ENCODE data around the gene CNNM4.

The CNNM4 gene

DNA sequence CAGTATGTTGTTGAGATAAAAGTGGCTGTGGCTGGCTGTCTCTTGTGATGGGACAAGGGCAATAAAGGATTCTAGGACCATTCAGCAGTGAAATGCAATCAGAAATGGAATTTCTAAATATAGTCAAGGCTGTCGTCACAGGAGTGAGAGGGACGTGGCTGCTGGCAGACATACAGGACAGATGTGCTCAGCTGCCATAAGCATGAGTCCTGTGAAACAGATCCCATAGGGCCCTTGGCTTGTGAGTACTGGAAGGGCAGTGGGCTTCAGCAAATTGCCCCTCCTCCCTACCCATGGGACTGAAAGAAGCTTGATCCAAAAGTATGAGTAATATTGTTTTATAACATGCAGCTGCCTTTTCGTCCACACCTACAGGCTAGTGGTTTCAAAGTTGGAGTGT lies 51.2 kb downstream of the CNNM4 start:
- Histone ChIP-seq H3K27ac (ENCODE audit: low read depth, low read length) (no peak overlapping the region), H3K4me3 (ENCODE audit: low read length) (no peak overlapping the region), H3K4me1 (ENCODE audit: control insufficient read depth, insufficient read depth, low read length) (no peaks in the 10 kb centered on the region), H3K27me3 (ENCODE audit: control insufficient read depth, insufficient read depth, low read length) (no peaks in the 10 kb centered on the region), H3K36me3 (ENCODE audit: control insufficient read depth, insufficient read depth, low read length) (peaks cover 12% of the 10 kb centered on the region), H3K9ac (ENCODE audit: low read length) (no peak overlapping the region)

DNA sequence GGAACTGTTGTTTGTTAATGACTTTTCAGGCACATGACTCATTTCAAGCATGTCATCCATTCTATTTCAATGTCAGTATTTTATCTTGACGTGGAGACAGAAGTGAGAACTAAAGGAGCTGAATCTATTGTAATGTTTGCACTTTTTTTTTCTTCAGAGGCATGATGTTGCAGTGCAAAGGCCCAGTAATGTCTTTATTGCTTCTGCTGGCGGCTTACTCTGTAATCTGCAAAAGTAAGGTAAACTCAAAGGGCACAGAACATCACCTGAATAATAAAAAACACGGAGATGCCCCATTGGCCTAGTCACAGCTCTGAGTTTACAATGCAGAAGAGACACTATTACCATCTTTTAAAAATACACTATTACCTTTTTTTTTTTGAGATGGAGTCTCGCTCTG lies 53.0 kb downstream of the CNNM4 start:
- H3K4me3 ChIP-seq (ENCODE audit: low read length): no peak overlapping the region
- no peak overlapping the region for H3K9ac ChIP-seq (ENCODE audit: low read length)
- no peak overlapping the region for H3K27ac ChIP-seq (ENCODE audit: low read depth, low read length)
- no peaks in the 10 kb centered on the region for H3K27me3 ChIP-seq (ENCODE audit: control insufficient read depth, insufficient read depth, low read length)
- H3K36me3 ChIP-seq (ENCODE audit: control insufficient read depth, insufficient read depth, low read length): peaks cover 9% of the 10 kb centered on the region
- H3K4me1 ChIP-seq (ENCODE audit: control insufficient read depth, insufficient read depth, low read length): peaks cover 14% of the 10 kb centered on the region

DNA sequence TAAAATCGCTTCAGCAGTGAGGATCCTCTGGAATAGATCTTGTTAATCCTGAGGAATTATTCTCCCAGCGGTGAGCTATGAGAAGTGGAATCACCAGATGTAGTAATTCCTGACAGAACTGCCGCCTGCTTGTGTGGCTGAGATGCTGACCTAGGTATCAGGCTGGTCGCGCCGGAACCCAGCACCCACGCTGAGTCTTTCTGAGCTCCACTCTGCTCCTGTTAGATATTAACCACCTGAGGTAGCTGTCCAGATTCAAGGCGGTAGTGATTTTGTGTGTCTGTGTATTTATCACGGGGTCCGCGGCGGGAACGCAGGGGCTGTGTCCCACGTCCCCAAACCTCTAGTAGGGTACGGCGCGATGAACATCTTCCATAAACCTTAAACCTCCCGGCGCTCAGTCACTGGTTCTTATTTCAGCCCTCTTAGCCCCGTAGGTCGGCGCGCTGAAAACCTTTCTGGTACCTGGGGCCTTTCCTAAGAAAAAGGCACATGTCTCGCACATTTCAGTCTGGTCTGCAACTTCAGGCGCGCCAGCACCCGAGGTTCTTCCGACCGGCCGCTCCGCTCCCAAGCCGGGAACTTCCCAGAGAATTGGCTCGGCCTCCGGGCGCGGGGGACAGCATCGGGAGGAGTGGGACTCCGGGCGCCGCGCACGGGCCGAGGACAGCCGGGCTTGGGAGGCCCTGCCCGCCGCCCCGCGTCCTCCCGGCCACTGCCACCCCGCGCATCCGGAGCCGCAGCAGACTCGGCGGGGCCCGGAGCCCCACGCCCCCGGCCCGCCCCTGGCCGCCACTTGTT lies 54.8 kb downstream of the CNNM4 start:
- H3K27ac ChIP-seq (ENCODE audit: low read depth, low read length): peak overlapping the region; percentile 94
- peaks cover under 1% of the 10 kb centered on the region for H3K36me3 ChIP-seq (ENCODE audit: control insufficient read depth, insufficient read depth, low read length)
- H3K4me3 ChIP-seq (ENCODE audit: low read length): peak overlapping the region; percentile 78
- H3K9ac ChIP-seq (ENCODE audit: low read length): peak overlapping the region; percentile 52
- no peaks in the 10 kb centered on the region for H3K27me3 ChIP-seq (ENCODE audit: control insufficient read depth, insufficient read depth, low read length)
- H3K4me1 ChIP-seq (ENCODE audit: control insufficient read depth, insufficient read depth, low read length): peaks cover 25% of the 10 kb centered on the region

DNA sequence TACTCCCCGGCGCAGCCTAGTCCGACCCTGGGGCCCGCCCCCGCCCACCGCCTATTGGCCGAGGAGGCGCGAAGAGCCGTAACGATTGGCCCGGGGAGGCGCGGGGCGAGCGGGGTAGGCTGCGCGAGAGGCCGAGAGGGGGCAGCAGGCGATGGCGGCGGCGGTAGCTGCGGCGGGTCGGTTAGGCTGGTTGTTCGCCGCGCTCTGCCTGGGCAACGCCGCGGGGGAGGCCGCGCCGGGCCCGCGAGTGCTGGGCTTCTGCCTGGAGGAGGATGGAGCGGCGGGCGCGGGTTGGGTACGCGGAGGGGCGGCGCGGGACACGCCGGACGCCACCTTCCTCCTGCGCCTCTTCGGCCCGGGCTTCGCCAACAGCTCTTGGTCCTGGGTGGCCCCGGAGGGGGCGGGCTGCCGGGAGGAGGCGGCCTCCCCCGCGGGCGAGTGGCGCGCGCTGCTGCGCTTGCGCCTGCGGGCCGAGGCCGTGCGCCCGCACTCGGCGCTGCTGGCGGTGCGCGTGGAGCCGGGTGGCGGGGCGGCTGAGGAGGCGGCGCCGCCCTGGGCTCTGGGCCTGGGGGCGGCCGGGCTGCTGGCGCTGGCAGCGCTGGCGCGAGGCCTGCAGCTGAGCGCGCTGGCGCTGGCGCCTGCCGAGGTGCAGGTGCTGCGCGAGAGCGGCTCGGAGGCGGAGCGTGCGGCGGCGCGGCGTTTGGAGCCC lies 55.6 kb downstream of the CNNM4 start, which contains the start of gene CNNM3:
CNNM3 (plus strand) TSS at position 142 of the 709 bp plus-strand sequence; CDS start at position 152, 10 bp downstream.
- Histone ChIP-seq H3K4me1 (ENCODE audit: control insufficient read depth, insufficient read depth, low read length) (peaks cover 25% of the 10 kb centered on the region), H3K9ac (ENCODE audit: low read length) (peak within 1 kb of the TSS; percentile 69), H3K27ac (ENCODE audit: low read depth, low read length) (peak within 1 kb of the TSS; percentile 94), H3K36me3 (ENCODE audit: control insufficient read depth, insufficient read depth, low read length) (no peaks in the 10 kb centered on the region), H3K27me3 (ENCODE audit: control insufficient read depth, insufficient read depth, low read length) (no peaks in the 10 kb centered on the region), H3K4me3 (ENCODE audit: low read length) (peak within 1 kb of the TSS; percentile 89)

DNA sequence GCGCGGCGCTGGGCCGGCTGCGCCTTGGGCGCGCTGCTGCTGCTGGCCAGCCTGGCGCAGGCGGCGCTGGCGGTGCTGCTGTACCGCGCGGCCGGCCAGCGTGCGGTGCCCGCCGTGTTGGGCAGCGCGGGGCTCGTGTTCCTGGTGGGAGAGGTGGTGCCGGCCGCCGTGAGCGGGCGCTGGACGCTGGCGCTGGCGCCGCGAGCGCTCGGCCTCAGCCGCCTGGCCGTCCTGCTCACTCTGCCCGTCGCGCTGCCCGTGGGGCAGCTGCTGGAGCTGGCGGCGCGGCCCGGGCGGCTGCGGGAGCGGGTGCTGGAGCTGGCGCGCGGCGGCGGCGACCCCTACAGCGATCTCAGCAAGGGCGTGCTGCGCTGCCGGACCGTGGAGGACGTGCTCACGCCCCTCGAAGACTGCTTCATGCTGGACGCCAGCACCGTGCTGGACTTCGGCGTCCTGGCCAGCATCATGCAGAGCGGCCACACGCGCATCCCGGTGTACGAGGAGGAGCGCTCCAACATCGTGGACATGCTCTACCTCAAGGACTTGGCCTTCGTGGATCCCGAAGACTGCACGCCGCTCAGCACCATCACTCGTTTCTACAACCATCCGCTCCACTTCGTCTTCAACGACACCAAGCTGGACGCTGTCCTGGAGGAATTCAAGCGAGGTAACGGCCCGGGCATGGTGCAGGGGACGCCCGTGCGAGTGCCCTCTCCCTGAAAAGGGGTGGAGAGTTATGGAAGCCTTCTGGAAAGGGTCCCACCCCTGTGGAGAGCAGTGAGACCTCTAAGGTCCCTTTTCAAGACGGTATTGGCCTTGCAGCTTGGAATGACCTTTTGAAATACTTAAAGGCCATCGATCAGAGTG lies 56.4 kb downstream of the CNNM4 start:
- no peaks in the 10 kb centered on the region for H3K36me3 ChIP-seq (ENCODE audit: control insufficient read depth, insufficient read depth, low read length)
- no peaks in the 10 kb centered on the region for H3K27me3 ChIP-seq (ENCODE audit: control insufficient read depth, insufficient read depth, low read length)
- H3K27ac ChIP-seq (ENCODE audit: low read depth, low read length): peak overlapping the region; percentile 57
- H3K4me3 ChIP-seq (ENCODE audit: low read length): peak overlapping the region; percentile 89
- peaks cover 25% of the 10 kb centered on the region for H3K4me1 ChIP-seq (ENCODE audit: control insufficient read depth, insufficient read depth, low read length)
- no peak overlapping the region for H3K9ac ChIP-seq (ENCODE audit: low read length)

DNA sequence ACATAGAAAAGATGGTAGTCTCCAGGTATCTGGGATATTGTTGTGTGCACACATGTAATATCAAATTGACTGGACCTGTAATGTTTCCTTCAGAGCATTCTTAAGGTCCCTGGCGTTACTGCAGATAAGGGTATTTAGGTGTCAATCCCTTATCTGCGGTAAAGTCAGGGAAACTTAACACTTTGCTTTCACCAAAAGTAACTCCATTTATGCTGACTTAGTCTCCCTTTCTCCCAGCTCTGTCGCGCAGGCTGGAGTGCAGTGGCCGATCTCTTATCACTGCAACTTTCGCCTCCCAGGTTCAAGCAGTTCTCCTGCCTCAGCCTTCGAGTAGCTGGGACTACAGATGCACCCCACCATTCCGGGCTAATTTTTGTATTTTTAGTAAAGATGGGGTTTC lies 57.2 kb downstream of the CNNM4 start:
- no peaks in the 10 kb centered on the region for H3K27me3 ChIP-seq (ENCODE audit: control insufficient read depth, insufficient read depth, low read length)
- H3K9ac ChIP-seq (ENCODE audit: low read length): no peak overlapping the region
- no peak overlapping the region for H3K27ac ChIP-seq (ENCODE audit: low read depth, low read length)
- peaks cover 25% of the 10 kb centered on the region for H3K4me1 ChIP-seq (ENCODE audit: control insufficient read depth, insufficient read depth, low read length)
- H3K4me3 ChIP-seq (ENCODE audit: low read length): peak overlapping the region; percentile 89
- peaks cover 2% of the 10 kb centered on the region for H3K36me3 ChIP-seq (ENCODE audit: control insufficient read depth, insufficient read depth, low read length)

DNA sequence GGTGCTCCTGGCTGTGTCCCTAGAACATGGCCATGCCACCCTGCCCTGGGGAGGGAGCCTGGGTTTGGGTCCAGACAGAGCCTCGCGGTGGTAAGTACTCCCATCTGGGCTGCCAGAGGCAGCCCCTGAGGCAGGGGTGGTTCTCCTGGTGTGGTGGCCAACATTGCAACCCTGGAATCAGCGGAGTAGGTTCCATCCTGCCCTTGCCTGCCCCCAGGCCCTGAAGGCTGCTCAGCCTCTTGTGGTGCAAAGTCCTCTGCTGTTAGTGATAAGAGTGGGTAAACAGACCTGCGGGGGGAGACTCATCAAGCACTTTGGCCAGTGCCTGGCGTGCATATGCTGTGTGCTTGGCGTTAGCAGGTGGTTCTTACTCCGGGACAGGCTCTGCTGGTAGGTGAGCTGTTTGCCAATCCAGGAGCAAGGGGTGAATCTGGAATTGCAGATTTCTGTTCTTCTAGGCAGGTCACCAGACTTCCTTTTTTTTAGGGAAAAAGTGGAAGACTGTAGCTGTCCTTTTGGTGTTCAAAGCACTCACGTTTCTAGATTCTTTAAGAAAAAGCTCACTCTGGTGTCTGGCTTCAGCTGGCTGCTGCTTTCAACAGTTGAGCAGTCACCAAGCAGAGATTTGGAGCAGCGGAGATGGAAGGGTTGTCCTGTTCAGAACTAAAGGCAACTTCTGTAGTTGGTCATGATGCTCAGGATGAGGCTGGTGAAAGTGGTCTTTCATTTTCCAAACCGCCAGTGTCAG lies 58.6 kb downstream of the CNNM4 start:
- Histone ChIP-seq H3K36me3 (ENCODE audit: control insufficient read depth, insufficient read depth, low read length) (peaks cover 6% of the 10 kb centered on the region), H3K4me1 (ENCODE audit: control insufficient read depth, insufficient read depth, low read length) (peaks cover 25% of the 10 kb centered on the region), H3K27me3 (ENCODE audit: control insufficient read depth, insufficient read depth, low read length) (no peaks in the 10 kb centered on the region), H3K27ac (ENCODE audit: low read depth, low read length) (no peak overlapping the region), H3K9ac (ENCODE audit: low read length) (no peak overlapping the region), H3K4me3 (ENCODE audit: low read length) (peak overlapping the region; percentile 31)

DNA sequence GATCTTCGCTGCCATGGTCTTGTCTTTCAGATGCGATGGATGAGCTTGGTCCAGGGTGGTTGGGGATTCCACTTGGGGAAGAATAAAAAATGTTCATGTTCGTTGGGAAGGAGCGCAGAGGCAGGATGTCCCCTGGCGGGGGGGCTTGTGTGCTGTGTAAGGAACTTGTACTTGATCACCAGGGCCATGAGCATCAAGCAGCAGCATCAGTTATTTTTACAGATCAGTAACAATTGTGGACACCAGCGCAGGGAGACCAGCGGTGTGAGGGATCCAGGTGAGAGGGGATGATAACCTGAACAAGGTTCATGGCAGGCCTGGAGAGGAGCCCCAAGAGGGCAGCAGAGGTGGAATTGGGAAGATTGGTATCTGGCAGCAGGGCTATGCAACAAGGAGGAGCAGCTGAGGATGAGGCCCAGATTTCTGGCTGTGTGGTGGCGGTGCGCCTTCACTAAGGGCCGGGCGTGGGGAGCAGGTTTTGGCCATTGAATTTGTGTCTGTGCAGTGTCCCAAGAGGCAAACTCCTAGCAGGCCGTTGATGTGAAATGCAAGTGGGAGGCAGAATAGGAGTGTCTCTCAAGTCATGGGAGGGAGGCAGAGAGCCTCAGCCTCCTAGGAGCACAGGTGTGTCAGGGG lies 59.3 kb downstream of the CNNM4 start:
- Histone ChIP-seq H3K4me1 (ENCODE audit: control insufficient read depth, insufficient read depth, low read length) (peaks cover 25% of the 10 kb centered on the region), H3K4me3 (ENCODE audit: low read length) (peak overlapping the region; percentile 31), H3K36me3 (ENCODE audit: control insufficient read depth, insufficient read depth, low read length) (peaks cover 6% of the 10 kb centered on the region), H3K27ac (ENCODE audit: low read depth, low read length) (no peak overlapping the region), H3K27me3 (ENCODE audit: control insufficient read depth, insufficient read depth, low read length) (no peaks in the 10 kb centered on the region), H3K9ac (ENCODE audit: low read length) (no peak overlapping the region)

DNA sequence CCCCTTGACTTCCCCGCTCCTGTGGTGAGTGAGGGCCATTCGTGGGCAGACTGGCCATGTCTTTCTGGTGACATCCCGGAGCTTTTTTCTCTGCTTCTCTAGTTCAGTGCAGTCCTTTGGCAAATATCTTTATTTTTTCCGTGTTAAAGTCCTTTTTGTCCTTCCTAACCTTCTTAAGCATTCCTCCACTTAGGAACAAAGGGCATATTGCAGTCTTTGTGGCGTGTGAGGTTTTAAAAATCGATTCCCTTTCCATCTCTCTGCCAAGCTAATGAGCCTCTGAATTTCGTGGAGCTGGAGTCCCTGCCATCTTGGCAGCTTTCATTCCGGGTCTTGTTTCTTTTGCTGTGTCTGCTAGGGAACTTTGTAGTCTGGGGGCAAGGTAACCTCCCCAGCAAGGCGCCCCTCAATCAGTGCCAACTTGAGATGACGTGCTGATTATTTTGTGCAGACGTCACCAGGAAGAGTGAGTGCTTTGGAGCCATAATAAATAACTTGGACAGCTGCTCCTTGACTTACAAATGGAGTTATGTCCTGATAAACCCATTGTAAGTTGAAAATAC lies 60.5 kb downstream of the CNNM4 start:
- no peak overlapping the region for H3K4me3 ChIP-seq (ENCODE audit: low read length)
- H3K9ac ChIP-seq (ENCODE audit: low read length): no peak overlapping the region
- H3K27ac ChIP-seq (ENCODE audit: low read depth, low read length): no peak overlapping the region
- peaks cover 25% of the 10 kb centered on the region for H3K4me1 ChIP-seq (ENCODE audit: control insufficient read depth, insufficient read depth, low read length)
- H3K27me3 ChIP-seq (ENCODE audit: control insufficient read depth, insufficient read depth, low read length): no peaks in the 10 kb centered on the region
- peaks cover 6% of the 10 kb centered on the region for H3K36me3 ChIP-seq (ENCODE audit: control insufficient read depth, insufficient read depth, low read length)

DNA sequence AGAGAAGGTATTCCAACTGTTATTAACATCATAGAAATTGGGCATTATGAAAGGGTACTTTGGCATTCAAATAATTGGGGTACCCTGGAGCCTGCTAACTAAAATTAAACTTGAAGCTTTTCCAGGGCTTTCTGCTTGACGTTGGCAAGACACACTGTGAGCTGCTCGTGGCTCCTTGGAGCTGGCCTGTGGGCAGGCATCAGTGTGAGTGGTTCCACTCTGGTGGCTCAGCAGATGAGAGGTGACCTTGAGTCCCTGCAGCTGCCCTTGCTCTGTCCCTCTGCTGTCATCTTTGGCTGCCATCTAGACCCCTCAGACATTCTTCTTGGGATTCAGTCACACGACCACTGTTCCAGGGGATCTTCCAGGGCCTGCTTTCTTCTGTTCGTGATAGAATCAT lies 62.1 kb downstream of the CNNM4 start:
- no peaks in the 10 kb centered on the region for H3K27me3 ChIP-seq (ENCODE audit: control insufficient read depth, insufficient read depth, low read length)
- H3K36me3 ChIP-seq (ENCODE audit: control insufficient read depth, insufficient read depth, low read length): peaks cover 11% of the 10 kb centered on the region
- H3K4me1 ChIP-seq (ENCODE audit: control insufficient read depth, insufficient read depth, low read length): peaks cover 18% of the 10 kb centered on the region
- peak overlapping the region; percentile 13 for H3K27ac ChIP-seq (ENCODE audit: low read depth, low read length)
- H3K4me3 ChIP-seq (ENCODE audit: low read length): no peak overlapping the region
- no peak overlapping the region for H3K9ac ChIP-seq (ENCODE audit: low read length)

DNA sequence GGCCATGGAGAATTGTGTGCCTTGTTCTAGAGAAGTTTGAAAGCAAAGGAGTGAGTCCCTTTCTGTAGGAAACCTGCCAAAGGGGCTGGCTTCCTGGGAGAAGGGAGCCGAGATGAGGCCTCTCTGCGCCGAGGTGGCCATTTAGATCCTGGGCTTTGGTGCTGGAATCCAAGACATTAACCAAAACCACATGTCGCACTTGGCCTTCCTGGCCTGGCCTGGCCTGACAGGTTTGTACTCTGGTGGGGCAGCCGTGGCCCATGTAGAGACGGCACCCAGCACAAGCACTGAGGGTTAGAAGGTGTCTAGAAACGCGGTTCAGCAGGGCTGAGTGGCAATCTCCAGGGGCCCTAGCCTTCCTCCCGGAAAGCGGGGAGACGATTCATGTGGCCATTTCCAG lies 62.5 kb downstream of the CNNM4 start:
- Histone ChIP-seq H3K36me3 (ENCODE audit: control insufficient read depth, insufficient read depth, low read length) (peaks cover 15% of the 10 kb centered on the region), H3K27me3 (ENCODE audit: control insufficient read depth, insufficient read depth, low read length) (no peaks in the 10 kb centered on the region), H3K4me3 (ENCODE audit: low read length) (no peak overlapping the region), H3K4me1 (ENCODE audit: control insufficient read depth, insufficient read depth, low read length) (peaks cover 15% of the 10 kb centered on the region), H3K9ac (ENCODE audit: low read length) (no peak overlapping the region), H3K27ac (ENCODE audit: low read depth, low read length) (peak overlapping the region; percentile 13)

Data from rectal smooth muscle tissue (tissue), 1 donor.